HepG2 (cell line): ENCODE measurements around the gene DCC. TPM values are rescaled to one million over a fixed set of nuclear protein-coding genes. Genes with fewer than 3 reads are reported as not detected.

ENCODE experiments used
- ATAC-seq: fragments of 200-7000 bp; cut with Tn5 transposase; 3 replicates; pipeline ENCODE4 v1.9.1; 2020; ENCODE audit warnings: mild to moderate bottlenecking, moderate library complexity
- BruUV-seq: library from RNA; stranded (reverse); fragments of 400-500 nt; replicated peaks from 2 replicates; lab custom pipeline; 2021; lab: Mats Ljungman, UMichigan
- CTCF ChIA-PET: fragments of 300-600 bp; formaldehyde crosslinking; extraction: SDS; loops from one replicate; lab custom pipeline; 2021; ENCODE audit warnings: low total read pairs, inconsistent platforms, low intra/inter-chr PET ratio; lab: Yijun Ruan, JAX
- POLR2A ChIA-PET: fragments of 350-600 bp; sonication (Branson Sonifier 250); formaldehyde crosslinking; loops from one replicate; lab custom pipeline; 2020; ENCODE audit warnings: antibody characterized with exemption, inconsistent platforms; lab: Yijun Ruan, JAX
- DNase-seq: peaks from one replicate; pipeline ENCODE4 v3.0.0-alpha.2; 2015; ENCODE audit warnings: low spot score
- FAIRE-seq: peaks from 3 replicates; lab custom pipeline; 2011; peaks lifted over from hg19 to GRCh38; lab: Jason Lieb, UNC
- H2AFZ ChIP-seq: one replicate; pipeline ENCODE4 v1.6.1; 2011; ENCODE audit warnings: low read length, inconsistent platforms
- H3K27ac ChIP-seq: fragments of 300-600 bp; 3 replicates; pipeline ENCODE4 v1.8.0; 2011; ENCODE audit warnings: mixed run types, mild to moderate bottlenecking, mixed read lengths, low read length, inconsistent platforms; ENCODE audit not compliant: insufficient read depth; ENCODE audit errors: extremely low read length
- H3K27me3 ChIP-seq, 2 experiments: fragments of 200-600 bp in 1 of 2; 2 replicates in 1 of 2; 3 replicates in 1 of 2; pipeline versions ENCODE4 v1.6.0 to v1.8.0; 2011; ENCODE audit warnings: low read length in 2 of 2, mild to moderate bottlenecking in 2 of 2, moderate library complexity in 2 of 2, inconsistent platforms in 1 of 2; ENCODE audit not compliant: insufficient read depth in 2 of 2, control insufficient read depth in 1 of 2
- H3K36me3 ChIP-seq, 2 experiments: fragments of 200-600 bp in 1 of 2; replicated peaks in 1 of 2; 2 replicates in 1 of 2; 3 replicates in 1 of 2; pipeline versions ENCODE4 v1.5.1 to v1.8.0; 2011; ENCODE audit warnings: low read length in 2 of 2, inconsistent platforms in 1 of 2; ENCODE audit not compliant: insufficient read depth in 2 of 2, control insufficient read depth in 1 of 2
- H3K4me1 ChIP-seq: 2 replicates; pipeline ENCODE4 v1.5.1; 2012; ENCODE audit warnings: low read length, inconsistent platforms; ENCODE audit not compliant: insufficient read depth
- H3K4me2 ChIP-seq: 2 replicates; pipeline ENCODE4 v1.6.0; 2011; ENCODE audit warnings: low read depth, low read length, inconsistent platforms
- H3K4me3 ChIP-seq, 3 experiments: fragments of 200-600 bp in 1 of 3; sonication (generic), shearing (Covaris generic) in 1 of 3; replicated peaks in 1 of 3; 2 replicates each; pipeline ENCODE4 v1.5.1; 2011 to 2016; ENCODE audit warnings: low read length in 3 of 3, inconsistent platforms in 2 of 3, low read depth in 2 of 3, mild to moderate bottlenecking in 2 of 3, control low read depth in 1 of 3, mixed read lengths in 1 of 3; ENCODE audit not compliant: insufficient read depth in 1 of 3
- H3K79me2 ChIP-seq: one replicate; pipeline ENCODE4 v1.6.1; 2011; ENCODE audit warnings: low read length, inconsistent platforms; ENCODE audit not compliant: insufficient read depth
- H3K9ac ChIP-seq: 2 replicates; pipeline ENCODE4 v1.6.0; 2011; ENCODE audit warnings: mild to moderate bottlenecking, low read depth, low read length, inconsistent platforms; ENCODE audit not compliant: insufficient read depth
- H3K9me3 ChIP-seq: 2 replicates; pipeline ENCODE4 v1.5.1; 2012; ENCODE audit warnings: mild to moderate bottlenecking, low read length
- H4K20me1 ChIP-seq: 2 replicates; pipeline ENCODE4 v1.6.0; 2011; ENCODE audit warnings: inconsistent platforms, mild to moderate bottlenecking, low read length, moderate library complexity; ENCODE audit not compliant: insufficient read depth
- ARNTL ChIP-seq: sonication (generic); formaldehyde crosslinking; IDR thresholded peaks from 2 replicates; pipeline ENCODE4 v1.4.0; 2020; ENCODE audit warnings: mild to moderate bottlenecking, missing genetic modification reagents
- CAMTA2 ChIP-seq: sonication (generic); formaldehyde crosslinking; IDR thresholded peaks from 2 replicates; pipeline ENCODE4 v1.4.0; 2020; ENCODE audit warnings: mild to moderate bottlenecking, missing genetic modification reagents, borderline replicate concordance
- HNRNPK ChIP-seq: fragments of 200-400 bp; formaldehyde crosslinking; IDR thresholded peaks from 2 replicates; pipeline ENCODE4 v1.6.1; 2018; ENCODE audit warnings: low read length, low read depth, moderate library complexity, mild to moderate bottlenecking; ENCODE audit not compliant: poor library complexity, severe bottlenecking
- IKZF5 ChIP-seq: IDR thresholded peaks from 2 replicates; pipeline ENCODE4 v1.6.1; 2018; ENCODE audit warnings: missing genetic modification reagents, mild to moderate bottlenecking, missing compliant biosample characterization
- MAFF ChIP-seq: IDR thresholded peaks from 2 replicates; pipeline ENCODE4 v1.6.1; 2011; ENCODE audit warnings: low read depth, low read length, improper control_type of control experiment
- MAFK ChIP-seq, 2 experiments: IDR thresholded peaks in 1 of 2; conservative IDR thresholded peaks in 1 of 2; 2 replicates each; pipeline ENCODE4 v1.6.1; 2011; ENCODE audit warnings: improper control_type of control experiment in 2 of 2, low read length in 2 of 2
- NFE2L2 ChIP-seq: fragments of 150-350 bp; IDR thresholded peaks from 2 replicates; pipeline ENCODE4 v1.6.1; 2014; ENCODE audit warnings: low read length
- SALL1 ChIP-seq: sonication (generic); formaldehyde crosslinking; IDR thresholded peaks from 2 replicates; pipeline ENCODE4 v1.8.0; 2022; ENCODE audit warnings: mild to moderate bottlenecking, missing genetic modification reagents
- SYNCRIP ChIP-seq: fragments of 200-400 bp; formaldehyde crosslinking; IDR thresholded peaks from 2 replicates; pipeline ENCODE4 v1.6.1; 2018; ENCODE audit warnings: mild to moderate bottlenecking, low read depth, low read length; ENCODE audit not compliant: insufficient read depth
- ZKSCAN5 ChIP-seq: sonication (generic); formaldehyde crosslinking; IDR thresholded peaks from 2 replicates; pipeline ENCODE4 v1.5.1; 2020; ENCODE audit warnings: mild to moderate bottlenecking, missing genetic modification reagents
- ZNF224 ChIP-seq: sonication (generic); formaldehyde crosslinking; IDR thresholded peaks from 2 replicates; pipeline ENCODE4 v1.5.0; 2020; ENCODE audit warnings: mild to moderate bottlenecking, missing genetic modification reagents
- ZNF331 ChIP-seq: sonication (generic); formaldehyde crosslinking; IDR thresholded peaks from 2 replicates; pipeline ENCODE4 v1.4.0; 2020; ENCODE audit warnings: missing genetic modification reagents
- ZNF350 ChIP-seq: sonication (generic); formaldehyde crosslinking; IDR thresholded peaks from 2 replicates; pipeline ENCODE4 v1.4.0; 2020; ENCODE audit warnings: mild to moderate bottlenecking, low read depth, missing genetic modification reagents, borderline replicate concordance
- ZNF383 ChIP-seq: sonication (generic); formaldehyde crosslinking; IDR thresholded peaks from 2 replicates; pipeline ENCODE4 v1.4.0; 2020; ENCODE audit warnings: missing genetic modification reagents, mild to moderate bottlenecking, borderline replicate concordance
- ZNF414 ChIP-seq: sonication (generic); formaldehyde crosslinking; IDR thresholded peaks from 2 replicates; pipeline ENCODE4 v1.5.0; 2020; ENCODE audit warnings: missing genetic modification reagents
- ZNF432 ChIP-seq: sonication (generic); formaldehyde crosslinking; IDR thresholded peaks from 2 replicates; pipeline ENCODE4 v1.5.0; 2020; ENCODE audit warnings: missing genetic modification reagents, mild to moderate bottlenecking, borderline replicate concordance
- ZNF816 ChIP-seq: sonication (generic); formaldehyde crosslinking; IDR thresholded peaks from 2 replicates; pipeline ENCODE4 v1.8.0; 2022; ENCODE audit warnings: missing genetic modification reagents, mild to moderate bottlenecking, borderline replicate concordance
- ZSCAN20 ChIP-seq: sonication (generic); formaldehyde crosslinking; IDR thresholded peaks from 2 replicates; pipeline ENCODE4 v1.4.0; 2020; ENCODE audit warnings: missing genetic modification reagents, mild to moderate bottlenecking, borderline replicate concordance
- WGBS: methylation state at CpG from one replicate; pipeline ENCODE4 v1.1.6; 2017; ENCODE audit warnings: low lambda C conversion rate; 5-methylcytosine and 5-hydroxymethylcytosine counted together
- in situ Hi-C: cut with HindIII; loops from 2 replicates; pipeline ENCODE4 v1.10.0; 2017; ENCODE audit warnings: low pct_unique_long_range_greater_than_20kb; ENCODE audit not compliant: extremely low pct_ligation_motif_present
- intact Hi-C: fragments of 100-400 bp; cut with micrococcal nuclease; formaldehyde crosslinking; loops from one replicate; pipeline ENCODE4 v1.10.0; 2022; ENCODE audit not compliant: unreplicated experiment
- polyA plus RNA-seq, 8 experiments: library from polyadenylated mRNA; depleted of rRNA in 3 of 8; stranded (reverse) in 7 of 8; unstranded in 1 of 8; fragments of >200 nt; fragmentation: Illumina TruSeq in 4 of 8; extraction: Trizol in 4 of 8; gene quantifications; 2 replicates each; pipeline versions ENCODE4 v1.2.1 to v1.2.3, GENCODE V29; 2011 to 2016; ENCODE audit warnings: low read depth in 4 of 8, missing spikeins in 1 of 8, mixed read lengths in 1 of 8; ENCODE audit not compliant: insufficient read depth in 1 of 8
- total RNA-seq, 5 experiments: library from RNA; depleted of rRNA; stranded (reverse); fragments of >200 nt; fragmentation: Illumina TruSeq; extraction: Trizol; gene quantifications; 2 replicates each; pipeline ENCODE4 v1.2.3, GENCODE V29; 2016; ENCODE audit warnings: low read depth in 1 of 5

The DCC gene
- total and polyA plus RNA-seq, 2 of the 13 experiments (the other 11 are each of a cell fraction or from before 2014, with no cell fraction given), result not detected

GRCh38 chr18:53266850-53267249 lies 926.9 kb downstream of the DCC start:
- no peak overlapping the region for H3K4me2 ChIP-seq
- CTCF ChIA-PET, result no interaction called here
- POLR2A ChIA-PET, result no interaction called here
- no peak overlapping the region for H3K27ac ChIP-seq
- WGBS, result 21% methylated on average over 1 of the region's 1 CpG
- no TSS peak for BruUV-seq
- no peak overlapping the region for H3K9ac ChIP-seq
- ATAC-seq (no peak), DNase-seq (no peak), FAIRE-seq (no peak)
- intact Hi-C loops (no loop called here), in situ Hi-C loops (no loop called here)
- H3K4me3 ChIP-seq, result no peak overlapping the region
- no peaks in the 10 kb centered on the region for H4K20me1 ChIP-seq
- no peaks in the 10 kb centered on the region for H3K79me2 ChIP-seq
- TF ChIP-seq ZNF414 (CRISPR knock-in tag), result no peak
- peak; percentile 55 to 85 for TF ChIP-seq MAFK (conservative IDR thresholded peaks at IDR 0.05 in 1 of 2, IDR thresholded peaks at IDR 0.05 in 1 of 2; ENCODE audit: low read length in 2 of 2)
- TF ChIP-seq ZNF331, result no peak
- peak; percentile 65; the same call in 1 of the 2 replicates for TF ChIP-seq NFE2L2
- TF ChIP-seq MAFF, result peak; percentile 78
- peaks cover 64% of the 10 kb centered on the region for H3K9me3 ChIP-seq
- no peaks in the 10 kb centered on the region for H3K27me3 ChIP-seq
- H3K4me1 ChIP-seq, result no peaks in the 10 kb centered on the region
- H2AFZ ChIP-seq, result no peak overlapping the region
- H3K36me3 ChIP-seq, result no peaks in the 10 kb centered on the region

GRCh38 chr18:53268455-53268854 lies 928.5 kb downstream of the DCC start:
- ATAC-seq, result no peak
- Histone ChIP-seq H4K20me1 (no peaks in the 10 kb centered on the region), H3K36me3 (no peaks in the 10 kb centered on the region), H3K4me3 (no peak overlapping the region), H3K79me2 (no peaks in the 10 kb centered on the region), H3K4me2 (no peak overlapping the region), H3K27ac (no peak overlapping the region), H3K9ac (no peak overlapping the region), H3K9me3 (peaks cover 65% of the 10 kb centered on the region), H3K27me3 (no peaks in the 10 kb centered on the region), H2AFZ (no peak overlapping the region), H3K4me1 (no peaks in the 10 kb centered on the region)
- ChIA-PET POLR2A (no interaction called here), CTCF (no interaction called here)
- in situ Hi-C loops, result no loop called here
- no peak for DNase-seq
- no TSS peak for BruUV-seq
- WGBS, result 1% methylated on average over 3 of the region's 3 CpGs
- intact Hi-C loops, result no loop called here
- no peak for FAIRE-seq
- TF ChIP-seq CAMTA2, result no peak
- TF ChIP-seq SYNCRIP, result no peak
- no peak for TF ChIP-seq ZNF816 (CRISPR knock-in tag)
- TF ChIP-seq ZKSCAN5 (CRISPR knock-in tag), result no peak
- no peak for TF ChIP-seq ZNF224 (CRISPR knock-in tag)
- no peak for TF ChIP-seq ZNF350
- TF ChIP-seq SALL1, result no peak
- no peak for TF ChIP-seq ARNTL
- no peak for TF ChIP-seq ZNF383 (CRISPR knock-in tag)
- no peak for TF ChIP-seq ZNF414 (CRISPR knock-in tag)
- TF ChIP-seq IKZF5 (CRISPR knock-in tag), result no peak
- no peak for TF ChIP-seq ZSCAN20
- no peak for TF ChIP-seq ZNF432 (CRISPR knock-in tag)
- no peak for TF ChIP-seq HNRNPK
